ENCODE data around the gene SLX9. TPM values are rescaled to one million over a fixed set of nuclear protein-coding genes. Genes with fewer than 3 reads are reported as not detected.

SLX9 gene
- polyA plus RNA-seq, 1 donor (not counting 4 experiments of a cell fraction or from before 2014, with no cell fraction given) = 21.8 TPM

DNA sequence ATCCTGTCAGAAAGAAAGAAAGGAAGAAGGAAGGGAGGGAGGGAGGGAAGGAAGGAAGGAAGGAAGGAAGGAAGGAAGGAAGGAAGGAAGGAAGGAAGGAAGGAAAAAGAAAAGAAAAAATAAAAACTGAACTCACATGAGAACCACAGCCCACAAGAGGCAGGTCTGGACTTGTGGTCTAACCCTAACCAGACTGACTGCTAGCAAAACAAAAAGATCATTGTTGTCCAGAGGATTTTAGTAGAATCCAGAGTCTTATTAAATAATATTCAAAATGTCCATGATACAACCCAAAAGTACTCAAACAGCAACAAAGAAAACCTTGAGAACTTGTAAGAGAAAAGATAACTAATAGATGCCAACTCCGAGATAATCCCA, 14.5 kb upstream of the SLX9 start:
- H4K20me1 ChIP-seq (ENCODE audit: control insufficient read depth, extremely low read depth, insufficient read depth, low read length) = no peaks in the 10 kb centered on the region
- peaks cover 47% of the 10 kb centered on the region for H3K4me1 ChIP-seq (ENCODE audit: control insufficient read depth, extremely low read depth, insufficient read depth, low read length)
- TF ChIP-seq EZH2 (IDR thresholded peaks at IDR 0.05; ENCODE audit: low read length) = no peak
- TF ChIP-seq, protein P1, sequence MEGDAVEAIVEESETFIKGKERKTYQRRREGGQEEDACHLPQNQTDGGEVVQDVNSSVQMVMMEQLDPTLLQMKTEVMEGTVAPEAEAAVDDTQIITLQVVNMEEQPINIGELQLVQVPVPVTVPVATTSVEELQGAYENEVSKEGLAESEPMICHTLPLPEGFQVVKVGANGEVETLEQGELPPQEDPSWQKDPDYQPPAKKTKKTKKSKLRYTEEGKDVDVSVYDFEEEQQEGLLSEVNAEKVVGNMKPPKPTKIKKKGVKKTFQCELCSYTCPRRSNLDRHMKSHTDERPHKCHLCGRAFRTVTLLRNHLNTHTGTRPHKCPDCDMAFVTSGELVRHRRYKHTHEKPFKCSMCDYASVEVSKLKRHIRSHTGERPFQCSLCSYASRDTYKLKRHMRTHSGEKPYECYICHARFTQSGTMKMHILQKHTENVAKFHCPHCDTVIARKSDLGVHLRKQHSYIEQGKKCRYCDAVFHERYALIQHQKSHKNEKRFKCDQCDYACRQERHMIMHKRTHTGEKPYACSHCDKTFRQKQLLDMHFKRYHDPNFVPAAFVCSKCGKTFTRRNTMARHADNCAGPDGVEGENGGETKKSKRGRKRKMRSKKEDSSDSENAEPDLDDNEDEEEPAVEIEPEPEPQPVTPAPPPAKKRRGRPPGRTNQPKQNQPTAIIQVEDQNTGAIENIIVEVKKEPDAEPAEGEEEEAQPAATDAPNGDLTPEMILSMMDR (optimal IDR thresholded peaks at IDR 0.05 in 1 of 3, IDR thresholded peaks at IDR 0.05 in 1 of 3, conservative IDR thresholded peaks at IDR 0.05 in 1 of 3; ENCODE audit: extremely low read depth in 1 of 3, insufficient read depth in 2 of 3, low read length in 3 of 3) = no peak
- H3K4me3 ChIP-seq (ENCODE audit: control insufficient read depth in 2 of 3, extremely low read depth in 1 of 3, insufficient read depth in 2 of 3, low read depth in 1 of 3, low read length in 3 of 3) = peak overlapping the region in 2 of 3 experiments; percentile 20 to 38
- H3K27me3 ChIP-seq (ENCODE audit: control insufficient read depth, extremely low read depth, insufficient read depth, low read length) = peaks cover 17% of the 10 kb centered on the region
- H3K27ac ChIP-seq (ENCODE audit: control insufficient read depth, insufficient read depth, low read length) = peak overlapping the region; percentile 49
- H3K4me2 ChIP-seq (ENCODE audit: control insufficient read depth, extremely low read depth, insufficient read depth, low read depth, low read length) = peak overlapping the region; percentile 64
- H3K36me3 ChIP-seq (ENCODE audit: control insufficient read depth in 2 of 2, extremely low read depth in 1 of 2, insufficient read depth in 2 of 2, low read length in 2 of 2) = no peaks in the 10 kb centered on the region
- no peak for DNase-seq (ENCODE audit: low read depth, low spot score)
- no peak overlapping the region for H3K9ac ChIP-seq (ENCODE audit: control insufficient read depth, extremely low read depth, insufficient read depth, low read length)
- H2AFZ ChIP-seq (ENCODE audit: control insufficient read depth, low read length) = peak overlapping the region; percentile 37
- FAIRE-seq = no peak
- no peaks in the 10 kb centered on the region for H3K9me1 ChIP-seq (ENCODE audit: control insufficient read depth, extremely low read depth, insufficient read depth, low read length)
- no peaks in the 10 kb centered on the region for H3K9me3 ChIP-seq (ENCODE audit: control insufficient read depth, low read depth, low read length)
- no peaks in the 10 kb centered on the region for H3K79me2 ChIP-seq (ENCODE audit: control insufficient read depth, insufficient read depth, low read length)
- dilution Hi-C loops (cut with MboI; ENCODE audit: extremely low pct_ligation_motif_present, low sequenced_read_pairs) = no loop called here

DNA sequence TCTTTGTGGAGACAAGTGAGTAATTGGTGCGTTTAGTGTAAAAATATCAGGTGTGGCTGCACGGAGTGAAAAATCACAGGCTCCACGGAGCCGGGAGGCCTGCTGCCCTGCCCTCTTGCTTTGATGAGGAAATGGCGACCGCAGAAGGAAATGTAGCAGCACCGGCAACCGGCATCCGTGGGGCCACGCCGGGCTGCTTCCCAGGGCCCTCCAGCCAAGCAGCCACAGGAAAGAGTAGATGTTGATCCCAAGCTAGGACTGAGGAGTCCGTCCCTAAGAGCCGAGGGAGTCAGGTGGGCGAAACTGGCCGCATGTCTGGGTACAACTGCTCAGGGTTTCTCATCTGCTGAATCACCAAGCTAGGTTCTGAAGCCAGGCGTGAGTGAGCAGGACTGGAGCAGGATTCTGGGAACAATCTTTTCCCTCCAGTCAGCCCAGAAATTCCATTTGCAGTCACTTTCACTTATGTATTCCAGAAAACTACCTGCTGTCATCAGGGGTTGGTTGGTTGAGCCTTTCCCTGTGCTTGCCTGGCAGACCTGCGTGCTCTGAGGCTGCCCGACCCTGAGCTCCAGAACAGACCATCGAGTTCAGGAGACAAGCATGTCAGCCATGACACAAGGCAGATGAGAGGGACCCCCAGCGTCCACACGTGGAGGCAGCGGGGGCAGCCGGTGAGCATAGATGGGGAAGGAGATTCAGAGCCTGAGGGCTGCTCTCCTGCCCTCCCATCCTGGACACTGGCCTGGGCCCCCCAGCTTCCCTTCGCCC, 13.3 kb upstream of the SLX9 start:
- H3K4me1 ChIP-seq (ENCODE audit: control insufficient read depth, extremely low read depth, insufficient read depth, low read length) = peaks cover 54% of the 10 kb centered on the region
- H3K9me3 ChIP-seq (ENCODE audit: control insufficient read depth, low read depth, low read length) = no peaks in the 10 kb centered on the region
- H3K4me3 ChIP-seq (ENCODE audit: control insufficient read depth in 2 of 3, extremely low read depth in 1 of 3, insufficient read depth in 2 of 3, low read depth in 1 of 3, low read length in 3 of 3) = no peak overlapping the region
- DNase-seq (ENCODE audit: low read depth, low spot score) = no peak
- H3K9ac ChIP-seq (ENCODE audit: control insufficient read depth, extremely low read depth, insufficient read depth, low read length) = no peak overlapping the region
- no peak for TF ChIP-seq EZH2 (IDR thresholded peaks at IDR 0.05; ENCODE audit: low read length)
- TF ChIP-seq, protein P1 (optimal IDR thresholded peaks at IDR 0.05 in 1 of 3, IDR thresholded peaks at IDR 0.05 in 1 of 3, conservative IDR thresholded peaks at IDR 0.05 in 1 of 3; ENCODE audit: extremely low read depth in 1 of 3, insufficient read depth in 2 of 3, low read length in 3 of 3) = no peak
- H3K27me3 ChIP-seq (ENCODE audit: control insufficient read depth, extremely low read depth, insufficient read depth, low read length) = peaks cover 12% of the 10 kb centered on the region
- peak overlapping the region; percentile 20 for H3K27ac ChIP-seq (ENCODE audit: control insufficient read depth, insufficient read depth, low read length)
- no peak overlapping the region for H2AFZ ChIP-seq (ENCODE audit: control insufficient read depth, low read length)
- H3K9me1 ChIP-seq (ENCODE audit: control insufficient read depth, extremely low read depth, insufficient read depth, low read length) = no peaks in the 10 kb centered on the region
- H3K4me2 ChIP-seq (ENCODE audit: control insufficient read depth, extremely low read depth, insufficient read depth, low read depth, low read length) = no peak overlapping the region
- dilution Hi-C loops (cut with MboI; ENCODE audit: extremely low pct_ligation_motif_present, low sequenced_read_pairs) = no loop called here
- no peaks in the 10 kb centered on the region for H4K20me1 ChIP-seq (ENCODE audit: control insufficient read depth, extremely low read depth, insufficient read depth, low read length)
- FAIRE-seq = peak; percentile 71
- H3K36me3 ChIP-seq (ENCODE audit: control insufficient read depth in 2 of 2, extremely low read depth in 1 of 2, insufficient read depth in 2 of 2, low read length in 2 of 2) = no peaks in the 10 kb centered on the region
- H3K79me2 ChIP-seq (ENCODE audit: control insufficient read depth, insufficient read depth, low read length) = no peaks in the 10 kb centered on the region

Data from keratinocyte (primary cell).